H1 (cell line): ENCODE data around the gene ATP2B3. TPM values are rescaled to one million over a fixed set of nuclear protein-coding genes. Genes with fewer than 3 reads are reported as not detected.

ENCODE experiments used
- CTCF ChIA-PET: fragments of 300-600 bp; sonication (Branson Sonifier 250); formaldehyde crosslinking; loops from one replicate; lab custom pipeline; 2021; ENCODE audit not compliant: partially characterized antibody; lab: Charles Lee
- POLR2A ChIA-PET: fragments of 300-600 bp; sonication (Branson Sonifier 250); formaldehyde crosslinking; loops from one replicate; lab custom pipeline; 2021; ENCODE audit warnings: inconsistent platforms; ENCODE audit not compliant: partially characterized antibody; lab: Charles Lee
- DNase-seq, 2 experiments: peaks; one replicate each; pipeline versions ENCODE4 v3.0.0 to v3.0.0-alpha.2; 2010 to 2022; ENCODE audit warnings: low spot score in 2 of 2, low read depth in 1 of 2, mixed read lengths in 1 of 2
- FAIRE-seq: peaks from 2 replicates; lab custom pipeline; 2011; peaks lifted over from hg19 to GRCh38; lab: Jason Lieb, UNC
- H2AFZ ChIP-seq: 2 replicates; pipeline ENCODE4 v1.8.1; 2012; ENCODE audit warnings: low read length, inconsistent platforms
- H2AK5ac ChIP-seq: 2 replicates; pipeline ENCODE4 v1.6.1; 2013; ENCODE audit warnings: low read depth, low read length
- H2BK120ac ChIP-seq: replicated peaks from 2 replicates; pipeline ENCODE3; 2013; ENCODE audit warnings: low read depth, low read length, inconsistent platforms
- H2BK12ac ChIP-seq: 2 replicates; pipeline ENCODE4 v1.6.1; 2013; ENCODE audit warnings: low read depth, low read length
- H2BK15ac ChIP-seq: 2 replicates; pipeline ENCODE4 v1.6.1; 2013; ENCODE audit warnings: low read length
- H2BK20ac ChIP-seq: 2 replicates; pipeline ENCODE4 v1.6.1; 2013; ENCODE audit warnings: low read length
- H2BK5ac ChIP-seq: 2 replicates; pipeline ENCODE4 v1.6.1; 2013; ENCODE audit warnings: low read depth, low read length
- H3K14ac ChIP-seq: 2 replicates; pipeline ENCODE4 v1.6.1; 2013; ENCODE audit warnings: inconsistent platforms; ENCODE audit not compliant: insufficient read length
- H3K18ac ChIP-seq: 2 replicates; pipeline ENCODE4 v1.6.1; 2013; ENCODE audit warnings: low read length; ENCODE audit errors: extremely low read depth
- H3K23ac ChIP-seq: 2 replicates; pipeline ENCODE4 v1.6.1; 2013; ENCODE audit warnings: inconsistent platforms; ENCODE audit not compliant: insufficient read length
- H3K23me2 ChIP-seq: 2 replicates; pipeline ENCODE4 v1.6.1; 2013; ENCODE audit warnings: low read depth, low read length
- H3K27ac ChIP-seq: 2 replicates; pipeline ENCODE4 v1.6.1; 2011; ENCODE audit warnings: low read depth, low read length, inconsistent platforms
- H3K27me3 ChIP-seq, 4 experiments: replicated peaks in 1 of 4; 1 replicate in 1 of 4; 2 replicates in 3 of 4; pipeline versions ENCODE4 v1.6.1 to v1.8.1; 2011 to 2013; ENCODE audit warnings: low read length in 3 of 4, mild to moderate bottlenecking in 3 of 4, inconsistent platforms in 2 of 4, mixed read lengths in 2 of 4, moderate library complexity in 1 of 4; ENCODE audit not compliant: control insufficient read depth in 3 of 4, insufficient read depth in 3 of 4; ENCODE audit errors: extremely low read depth in 1 of 4
- H3K36me3 ChIP-seq, 4 experiments: 2 replicates each; pipeline versions ENCODE4 v1.6.1 to v1.8.1; 2011 to 2013; ENCODE audit warnings: mild to moderate bottlenecking in 4 of 4, low read length in 3 of 4, moderate library complexity in 2 of 4, control low read depth in 1 of 4, inconsistent platforms in 1 of 4; ENCODE audit not compliant: insufficient read depth in 4 of 4, control insufficient read depth in 2 of 4
- H3K4ac ChIP-seq: replicated peaks from 2 replicates; pipeline ENCODE3; 2013; ENCODE audit warnings: low read length, low read depth, mixed read lengths, inconsistent platforms; ENCODE audit not compliant: insufficient read length
- H3K4me1 ChIP-seq, 4 experiments: replicated peaks in 1 of 4; 1 replicate in 1 of 4; 2 replicates in 3 of 4; pipeline versions ENCODE4 v1.6.1 to v1.8.1; 2011 to 2013; ENCODE audit warnings: low read length in 3 of 4, inconsistent platforms in 2 of 4, mixed read lengths in 1 of 4; ENCODE audit not compliant: insufficient read depth in 4 of 4, control insufficient read depth in 3 of 4
- H3K4me2 ChIP-seq, 2 experiments: 2 replicates each; pipeline versions ENCODE4 v1.6.1 to v1.8.1; 2011 to 2013; ENCODE audit warnings: low read depth in 2 of 2, low read length in 2 of 2, control low read depth in 1 of 2, inconsistent platforms in 1 of 2, mild to moderate bottlenecking in 1 of 2; ENCODE audit not compliant: insufficient read depth in 1 of 2
- H3K4me3 ChIP-seq, 4 experiments: fragments of 200-600, 300-600 bp in 1 of 4; sonication (generic), shearing (Covaris generic), sonication (Bioruptor Twin) in 1 of 4; 2 replicates each; pipeline versions ENCODE4 v1.5.1 to v1.8.1; 2011 to 2016; ENCODE audit warnings: low read length in 4 of 4, low read depth in 3 of 4, control low read depth in 2 of 4, inconsistent platforms in 2 of 4, mild to moderate bottlenecking in 2 of 4, mixed read lengths in 1 of 4, moderate library complexity in 1 of 4; ENCODE audit not compliant: insufficient read depth in 2 of 4; ENCODE audit errors: extremely low read depth in 1 of 4
- H3K56ac ChIP-seq: replicated peaks from 2 replicates; pipeline ENCODE3; 2013; ENCODE audit warnings: low read depth, mild to moderate bottlenecking, mixed read lengths, low read length, inconsistent platforms; ENCODE audit not compliant: insufficient read length
- H3K79me1 ChIP-seq: 2 replicates; pipeline ENCODE4 v1.6.1; 2013; ENCODE audit warnings: low read depth, low read length, control low read depth
- H3K79me2 ChIP-seq, 2 experiments: 2 replicates each; pipeline versions ENCODE4 v1.6.1 to v1.8.1; 2012 to 2013; ENCODE audit warnings: low read length in 2 of 2, mild to moderate bottlenecking in 2 of 2, inconsistent platforms in 1 of 2; ENCODE audit not compliant: insufficient read depth in 2 of 2, control insufficient read depth in 1 of 2
- H3K9ac ChIP-seq, 4 experiments: replicated peaks in 1 of 4; 1 replicate in 1 of 4; 2 replicates in 3 of 4; pipeline versions ENCODE4 v1.6.1 to v1.8.1; 2011 to 2013; ENCODE audit warnings: low read depth in 3 of 4, low read length in 3 of 4, control low read depth in 2 of 4, mild to moderate bottlenecking in 2 of 4, moderate library complexity in 2 of 4, inconsistent platforms in 1 of 4; ENCODE audit errors: extremely low read depth in 1 of 4
- H3K9me3 ChIP-seq, 2 experiments: 2 replicates each; pipeline versions ENCODE4 v1.6.1 to v1.8.1; 2012 to 2013; ENCODE audit warnings: mild to moderate bottlenecking in 2 of 2, moderate library complexity in 2 of 2, control low read depth in 1 of 2, inconsistent platforms in 1 of 2, low read depth in 1 of 2, low read length in 1 of 2, mixed read lengths in 1 of 2; ENCODE audit not compliant: insufficient read depth in 2 of 2
- H4K20me1 ChIP-seq, 2 experiments: replicated peaks in 1 of 2; 2 replicates each; pipeline versions ENCODE3 to v1.8.1; 2011 to 2013; ENCODE audit warnings: inconsistent platforms in 2 of 2, low read length in 2 of 2, mild to moderate bottlenecking in 1 of 2; ENCODE audit not compliant: insufficient read depth in 2 of 2, control insufficient read depth in 1 of 2
- H4K5ac ChIP-seq: 2 replicates; pipeline ENCODE4 v1.6.1; 2013; ENCODE audit warnings: low read length, low read depth, mixed read lengths, inconsistent platforms; ENCODE audit not compliant: insufficient read length
- H4K8ac ChIP-seq: 2 replicates; pipeline ENCODE4 v1.8.0; 2013; ENCODE audit warnings: mild to moderate bottlenecking, moderate library complexity, low read length, inconsistent platforms; ENCODE audit not compliant: insufficient read depth; ENCODE audit errors: extremely low read depth
- H4K91ac ChIP-seq: replicated peaks from 2 replicates; pipeline ENCODE3; 2013; ENCODE audit warnings: low read length, mixed read lengths, inconsistent platforms; ENCODE audit not compliant: insufficient read length
- CBX5 ChIP-seq: fragments of 300-800, 300-1000 bp; sonication (generic); IDR thresholded peaks from 2 replicates; pipeline ENCODE4 v1.7.1; 2016; ENCODE audit warnings: antibody characterized with exemption, low read length, low read depth
- TAF1 ChIP-seq: IDR thresholded peaks from 2 replicates; pipeline ENCODE4 v1.6.1; 2011; ENCODE audit warnings: mild to moderate bottlenecking, low read depth, low read length
- WGBS, 2 experiments: shearing (Covaris generic) in 1 of 2; methylation state at CpG; one replicate each; pipeline versions ENCODE4 v1.1.6 to v1.1.7; 2013 to 2015; ENCODE audit warnings: low lambda C conversion rate in 2 of 2, mixed read lengths in 2 of 2, inconsistent platforms in 1 of 2, low coverage in 1 of 2, missing lambda C conversion rate in 1 of 2; ENCODE audit not compliant: insufficient replicate concordance in 2 of 2, insufficient coverage in 1 of 2, insufficient read length in 1 of 2; ENCODE audit errors: extremely low coverage in 1 of 2, missing lambda C conversion rate in 1 of 2; 5-methylcytosine and 5-hydroxymethylcytosine counted together
- polyA plus RNA-seq, 7 experiments: library from polyadenylated mRNA; depleted of rRNA in 3 of 7; stranded (reverse) in 5 of 7; unstranded in 2 of 7; fragments of >200 nt in 5 of 7; fragments of 200-250 nt in 2 of 7; gene quantifications; 1 replicate in 5 of 7; 2 replicates in 1 of 7; 4 replicates in 1 of 7; pipeline versions ENCODE4 v1.2.1 to v1.2.3, GENCODE V29; 2011 to 2013; ENCODE audit warnings: missing spikeins in 2 of 7, mixed read lengths in 2 of 7
- total RNA-seq: library from RNA; stranded (reverse); fragmentation: NEBNext Ultra II Directional; extraction: Animal tissue kit (Norgen Biotek cat#: 25700); gene quantifications from 2 replicates; pipeline ENCODE4 v1.2.1, GENCODE V29; 2021

The ATP2B3 gene
- total and polyA plus RNA-seq, 2 of the 8 experiments (the other 6 are each of a cell fraction or from before 2014, with no cell fraction given), result 0.14 to 0.19 TPM

GRCh38 chrX:153628665-153629064, 111.2 kb downstream of the ATP2B3 start:
- Histone ChIP-seq H4K20me1 (no peaks in the 10 kb centered on the region), H2BK15ac (no peak overlapping the region), H2AFZ (no peak overlapping the region), H3K23ac (no peak overlapping the region), H3K18ac (no peak overlapping the region), H2BK20ac (no peak overlapping the region), H3K4me2 (no peak overlapping the region), H4K91ac (no peak overlapping the region), H3K79me2 (no peaks in the 10 kb centered on the region), H3K27ac (no peak overlapping the region), H4K5ac (no peak overlapping the region), H4K8ac (no peak overlapping the region), H3K4ac (no peak overlapping the region), H3K23me2 (no peaks in the 10 kb centered on the region), H3K79me1 (no peaks in the 10 kb centered on the region), H3K4me3 (no peak overlapping the region), H3K9me3 (no peaks in the 10 kb centered on the region), H2BK120ac (no peak overlapping the region), H3K14ac (no peak overlapping the region), H2BK5ac (no peak overlapping the region), H3K4me1 (peaks cover 0 to 3% (median 0%) of the 10 kb centered on the region in 4 experiments; a peak in 1 of 7 replicates), H2AK5ac (no peak overlapping the region), H3K9ac (no peak overlapping the region), H3K36me3 (no peaks in the 10 kb centered on the region), H3K56ac (no peak overlapping the region), H3K27me3 (no peaks in the 10 kb centered on the region), H2BK12ac (no peak overlapping the region)
- DNase-seq (no peak), FAIRE-seq (no peak)
- ChIA-PET POLR2A (no interaction called here), CTCF (interaction anchor here (1.0 to 4.5 kb wide), 4 partner anchors 15 to 74 kb away, joined by 3 to 30 read pairs (median 8); partner anchors contain the start of gene DUSP9)
- WGBS, 2 experiments, result 84% methylated on average over 5 of the region's 12 CpGs; no CpG with 5 or more reads in 1 of the 2 experiments
- TF ChIP-seq TAF1 (no peak), CBX5 (no peak)
